HEK293T (cell line): ENCODE results near the gene VWA1.

Experiments
- BHLHE40 ChIP-seq: fragments of 450-650 bp; IDR thresholded peaks from 2 replicates; pipeline ENCODE4 v1.6.1; 2016; ENCODE audit warnings: mild to moderate bottlenecking, moderate library complexity, borderline replicate concordance
- ELF4 ChIP-seq: fragments of 450-650 bp; IDR thresholded peaks from 2 replicates; pipeline ENCODE4 v1.6.1; 2017; ENCODE audit warnings: antibody characterized with exemption
- FOXM1 ChIP-seq: fragments of 450-650 bp; IDR thresholded peaks from 2 replicates; pipeline ENCODE4 v1.6.1; 2017; ENCODE audit warnings: mild to moderate bottlenecking, borderline replicate concordance
- HDGF ChIP-seq: fragments of 450-650 bp; IDR thresholded peaks from 2 replicates; pipeline ENCODE4 v1.6.1; 2017; ENCODE audit warnings: antibody characterized with exemption, borderline replicate concordance
- L3MBTL2 ChIP-seq: fragments of 450-650 bp; conservative IDR thresholded peaks from 2 replicates; pipeline ENCODE4 v1.6.1; 2016; ENCODE audit warnings: mild to moderate bottlenecking
- NFRKB ChIP-seq: fragments of 450-650 bp; IDR thresholded peaks from 2 replicates; pipeline ENCODE4 v1.6.1; 2016; ENCODE audit warnings: mild to moderate bottlenecking, moderate library complexity
- SP1 ChIP-seq: fragments of 450-650 bp; IDR thresholded peaks from 2 replicates; pipeline ENCODE4 v1.6.1; 2017
- SUZ12 ChIP-seq: fragments of 450-650 bp; IDR thresholded peaks from 2 replicates; pipeline ENCODE4 v1.6.1; 2016; ENCODE audit warnings: mild to moderate bottlenecking
- TARDBP ChIP-seq: fragments of 450-650 bp; IDR thresholded peaks from 2 replicates; pipeline ENCODE4 v1.6.1; 2016
- ZNF384 ChIP-seq: fragments of 450-650 bp; IDR thresholded peaks from 2 replicates; pipeline ENCODE4 v1.6.1; 2016

- TF ChIP-seq ELF4 = no peak
- TF ChIP-seq ZNF384 = no peak
- no peak for TF ChIP-seq SP1
- TF ChIP-seq BHLHE40 = no peak
- no peak for TF ChIP-seq TARDBP
- TF ChIP-seq FOXM1 = no peak
- no peak for TF ChIP-seq SUZ12
- TF ChIP-seq L3MBTL2 = no peak
- TF ChIP-seq HDGF = no peak
- no peak for TF ChIP-seq NFRKB
Measured at GRCh38 chr1:1421147-1421906, 14.2 kb upstream of the VWA1 start, which contains the start of gene ANKRD65.
